GM12872 (cell line): ENCODE data around the gene C1orf21.

Source experiments
- CTCF ChIP-seq: IDR thresholded peaks from 3 replicates; pipeline ENCODE4 v1.5.1; 2011; ENCODE audit warnings: low read depth, mild to moderate bottlenecking, low read length, moderate library complexity; ENCODE audit not compliant: insufficient read depth

C1orf21 gene

GRCh38 chr1:184635347-184635979 lies 248.6 kb downstream of the C1orf21 start:
- no peak for TF ChIP-seq CTCF

GRCh38 chr1:184635980-184636431 lies 249.2 kb downstream of the C1orf21 start:
- no peak for TF ChIP-seq CTCF

- no peak for TF ChIP-seq CTCF
These were observed 250.9 kb downstream of the C1orf21 start for GRCh38 chr1:184637664-184638240.

- no peak for TF ChIP-seq CTCF
These were observed 252.4 kb downstream of the C1orf21 start for GRCh38 chr1:184639205-184639604.

- TF ChIP-seq CTCF, result no peak
These were observed 253.7 kb downstream of the C1orf21 start for GRCh38 chr1:184640505-184640904.

- no peak for TF ChIP-seq CTCF
These were observed 255.1 kb downstream of the C1orf21 start for GRCh38 chr1:184641894-184642293.

GRCh38 chr1:184643661-184644060 lies 256.8 kb downstream of the C1orf21 start:
- no peak for TF ChIP-seq CTCF
